Stimulated activated CD4-positive, alpha-beta T cell treated with anti-CD3 and anti-CD28 coated beads, Interleukin-12 subunit alpha, Interleukin-12 subunit beta, amount 100 ng/mL, for 48 hours (primary cell): ENCODE data around the gene TRABD2A.

Experiments used
- DNase-seq, 3 donors: peaks; one replicate each; pipeline ENCODE4 v3.0.0-alpha.2; 2020; ENCODE audit warnings: low read depth in 2 of 3, low spot score in 1 of 3

TRABD2A gene

GRCh38 chr2:84905181-84906107 is 24.6 kb upstream of the TRABD2A start, which contains the start of gene TMSB10:
TMSB10 (plus strand) TSS chr2:84905656.
- peak; percentile 80 to 87 (median 81) for DNase-seq

- DNase-seq = peak in 1 of 3 donors; percentile 41
These were observed 23.9 kb upstream of the TRABD2A start for GRCh38 chr2:84904717-84905174.

GRCh38 chr2:84904151-84904550 is 23.3 kb upstream of the TRABD2A start:
- no peak for DNase-seq

GRCh38 chr2:84902526-84902925 is 21.6 kb upstream of the TRABD2A start:
- DNase-seq = no peak

- DNase-seq = no peak
These were observed 20.8 kb upstream of the TRABD2A start for GRCh38 chr2:84901593-84902120.

GRCh38 chr2:84900971-84901370 is 20.1 kb upstream of the TRABD2A start:
- DNase-seq = no peak

- no peak for DNase-seq
These were observed 18.7 kb upstream of the TRABD2A start for GRCh38 chr2:84899304-84900204.

GRCh38 chr2:84897773-84898172 is 16.9 kb upstream of the TRABD2A start:
- peak in 1 of 3 donors; percentile 25 for DNase-seq

- no peak for DNase-seq
These were observed 15.7 kb upstream of the TRABD2A start for GRCh38 chr2:84896567-84896966.

GRCh38 chr2:84894758-84895520 is 14.1 kb upstream of the TRABD2A start:
- DNase-seq = peak in 1 of 3 donors; percentile 16

- DNase-seq = no peak
These were observed 13.3 kb upstream of the TRABD2A start for GRCh38 chr2:84894131-84894586.

GRCh38 chr2:84891355-84892010 is 10.6 kb upstream of the TRABD2A start:
- no peak for DNase-seq

GRCh38 chr2:84889332-84889731 is 8.4 kb upstream of the TRABD2A start:
- no peak for DNase-seq

GRCh38 chr2:84888401-84889276 is 7.8 kb upstream of the TRABD2A start:
- DNase-seq = no peak

GRCh38 chr2:84886791-84887190 is 5.9 kb upstream of the TRABD2A start:
- no peak for DNase-seq

- no peak for DNase-seq
These were observed 4.2 kb upstream of the TRABD2A start for GRCh38 chr2:84885111-84885510.

- DNase-seq = no peak
These were observed 3.6 kb upstream of the TRABD2A start for GRCh38 chr2:84884449-84884848.

- no peak for DNase-seq
These were observed 2.1 kb upstream of the TRABD2A start for GRCh38 chr2:84882775-84883550.
